Naive B cell (primary cell): ENCODE results near the gene UBR1. TPM values are rescaled to one million over a fixed set of nuclear protein-coding genes. Genes with fewer than 3 reads are reported as not detected.
"Not testable (repeated sequence)": the region's sequence is repeated elsewhere in the genome, so short reads cannot be mapped to it uniquely, and the experiment has no call there.

Experiments used
- ATAC-seq, 2 donors: fragments of 150-1000 bp; cut with Tn5 transposase; 2 replicates each; pipeline ENCODE4 v1.10.0; 2021; ENCODE audit warnings: low read depth in 2 of 2, mild to moderate bottlenecking in 2 of 2, moderate library complexity in 2 of 2
- DNase-seq: peaks from one replicate; pipeline ENCODE4 v3.0.0; 2022
- H3K27ac Mint-ChIP-seq, 6 donors: one replicate each; pipeline ENCODE4 v1.8.0; 2020 to 2022; ENCODE audit warnings: mild to moderate bottlenecking in 6 of 6, mixed read lengths in 6 of 6, moderate library complexity in 5 of 6, inconsistent platforms in 2 of 6
- H3K27me3 Mint-ChIP-seq, 3 donors: one replicate each; pipeline ENCODE4 v1.8.0; 2021 to 2022; ENCODE audit warnings: mixed read lengths in 3 of 3, mild to moderate bottlenecking in 1 of 3
- H3K36me3 Mint-ChIP-seq, 2 donors: one replicate each; pipeline ENCODE4 v1.8.0; 2020 to 2022; ENCODE audit warnings: mixed read lengths in 2 of 2, inconsistent platforms in 1 of 2, mild to moderate bottlenecking in 1 of 2
- H3K4me1 Mint-ChIP-seq, 3 donors: one replicate each; pipeline ENCODE4 v1.8.0; 2020 to 2022; ENCODE audit warnings: mixed read lengths in 3 of 3, inconsistent platforms in 1 of 3, mild to moderate bottlenecking in 1 of 3, moderate library complexity in 1 of 3
- H3K4me3 Mint-ChIP-seq, 8 donors: one replicate each; pipeline ENCODE4 v1.8.0; 2020 to 2022; ENCODE audit warnings: mild to moderate bottlenecking in 8 of 8, mixed read lengths in 8 of 8, moderate library complexity in 8 of 8, inconsistent platforms in 2 of 8
- H3K9me3 Mint-ChIP-seq, 7 donors: one replicate each; pipeline ENCODE4 v1.8.0; 2020 to 2022; ENCODE audit warnings: mixed read lengths in 7 of 7, mild to moderate bottlenecking in 5 of 7, inconsistent platforms in 2 of 7, moderate library complexity in 1 of 7
- polyA plus RNA-seq, 6 donors: library from polyadenylated mRNA; unstranded; fragments of 300-500 nt; fragmentation: Illumina TruSeq; gene quantifications; one replicate each; pipeline ENCODE4 v1.2.3, GENCODE V29; 2021; ENCODE audit warnings: low read depth in 6 of 6

The UBR1 gene
- polyA plus RNA-seq, 6 donors from 2014 or later, result 16.7 to 32.8 (median 20.5) TPM

GRCh38 chr15:42921342-42921731 is 184.5 kb downstream of the UBR1 start:
- Mint-ChIP-seq H3K36me3 (no peaks in the 10 kb centered on the region), H3K4me1 (peaks cover 25 to 28% (median 25%) of the 10 kb centered on the region in 3 donors)

GRCh38 chr15:42920519-42921341 is 185.1 kb downstream of the UBR1 start, which contains the start of gene TTBK2:
Gene TTBK2, minus strand, starts transcription at chr15:42920778. Its CDS starts 42,161 bp downstream, at chr15:42878617.
- H3K27ac Mint-ChIP-seq, result peak within 1 kb of the TSS; percentile 86 to 93 (median 90)
- H3K9me3 Mint-ChIP-seq, result peaks cover 0 to under 1% (median 0%) of the 10 kb centered on the region in 7 donors
- no peaks in the 10 kb centered on the region for H3K36me3 Mint-ChIP-seq
- H3K27me3 Mint-ChIP-seq, result no peaks in the 10 kb centered on the region
- peaks cover 31 to 34% (median 31%) of the 10 kb centered on the region in 3 donors for H3K4me1 Mint-ChIP-seq
- peak; percentile 97 for DNase-seq
- peak within 1 kb of the TSS; percentile 93 to 99 (median 97) for H3K4me3 Mint-ChIP-seq
- ATAC-seq, result peak; percentile 92 to 94

More at GRCh38 chr15:42921342-42921731, 184.5 kb downstream of the UBR1 start:
- ATAC-seq (peak in 1 of 2 donors; percentile 6), DNase-seq (peak; percentile 12)
- Mint-ChIP-seq H3K27ac (peak overlapping the region in 4 of 6 donors; percentile 89 to 93 (median 90)), H3K9me3 (no peaks in the 10 kb centered on the region), H3K4me3 (peak overlapping the region; percentile 93 to 99 (median 97)), H3K27me3 (no peaks in the 10 kb centered on the region)

GRCh38 chr15:42919799-42920518 is 185.9 kb downstream of the UBR1 start:
- Mint-ChIP-seq H3K27me3 (no peaks in the 10 kb centered on the region), H3K36me3 (no peaks in the 10 kb centered on the region), H3K27ac (peak overlapping the region; percentile 21 to 89 (median 62)), H3K9me3 (peaks cover 0 to 1% (median 0%) of the 10 kb centered on the region in 7 donors), H3K4me3 (peak overlapping the region; percentile 89 to 99 (median 97)), H3K4me1 (peaks cover 38 to 42% (median 38%) of the 10 kb centered on the region in 3 donors)
- DNase-seq, result peak; percentile 38
- peak; percentile 13 to 15 for ATAC-seq

GRCh38 chr15:42919308-42919707 is 186.5 kb downstream of the UBR1 start:
- Mint-ChIP-seq H3K27ac (peak overlapping the region; percentile 36 to 89 (median 70)), H3K27me3 (no peaks in the 10 kb centered on the region), H3K4me1 (peaks cover 42 to 45% (median 45%) of the 10 kb centered on the region in 3 donors), H3K36me3 (no peaks in the 10 kb centered on the region), H3K9me3 (peaks cover 0 to 1% (median 0%) of the 10 kb centered on the region in 7 donors), H3K4me3 (peak overlapping the region; percentile 89 to 99 (median 97))
- DNase-seq, result no peak
- ATAC-seq, result no peak

- ATAC-seq, result no peak
- peaks cover 42 to 53% (median 49%) of the 10 kb centered on the region in 3 donors for H3K4me1 Mint-ChIP-seq
- H3K9me3 Mint-ChIP-seq, result peaks cover 0 to 1% (median 0%) of the 10 kb centered on the region in 7 donors
- H3K27me3 Mint-ChIP-seq, result no peaks in the 10 kb centered on the region
- peak overlapping the region in 3 of 8 donors; percentile 14 to 20 (median 17) for H3K4me3 Mint-ChIP-seq
- H3K27ac Mint-ChIP-seq, result peak overlapping the region in 1 of 6 donors; percentile 37
- no peak for DNase-seq
- no peaks in the 10 kb centered on the region for H3K36me3 Mint-ChIP-seq
These were observed 187.8 kb downstream of the UBR1 start for GRCh38 chr15:42918047-42918446.

- H3K36me3 Mint-ChIP-seq, result no peaks in the 10 kb centered on the region
- peak overlapping the region in 2 of 8 donors; percentile 29 to 63 for H3K4me3 Mint-ChIP-seq
- H3K27ac Mint-ChIP-seq, result peak overlapping the region in 1 of 6 donors; percentile 74
- no peak for DNase-seq
- H3K9me3 Mint-ChIP-seq, result peaks cover 0 to 1% (median 0%) of the 10 kb centered on the region in 7 donors
- H3K27me3 Mint-ChIP-seq, result no peaks in the 10 kb centered on the region
- peaks cover 36 to 53% (median 43%) of the 10 kb centered on the region in 3 donors for H3K4me1 Mint-ChIP-seq
- no peak for ATAC-seq
These were observed 190.1 kb downstream of the UBR1 start for GRCh38 chr15:42915654-42916315.

GRCh38 chr15:42914728-42915497 is 190.9 kb downstream of the UBR1 start:
- H3K36me3 Mint-ChIP-seq, result no peaks in the 10 kb centered on the region
- peak overlapping the region in 1 of 8 donors; percentile 63 for H3K4me3 Mint-ChIP-seq
- ATAC-seq (no peak), DNase-seq (no peak)
- peaks cover 0 to 1% (median 0%) of the 10 kb centered on the region in 7 donors for H3K9me3 Mint-ChIP-seq
- H3K27me3 Mint-ChIP-seq, result no peaks in the 10 kb centered on the region
- H3K4me1 Mint-ChIP-seq, result peaks cover 33 to 59% (median 40%) of the 10 kb centered on the region in 3 donors
- H3K27ac Mint-ChIP-seq, result peak overlapping the region in 1 of 6 donors; percentile 74

- H3K4me1 Mint-ChIP-seq, result peaks cover 23 to 46% (median 29%) of the 10 kb centered on the region in 3 donors
- no peak for DNase-seq
- no peak overlapping the region for H3K4me3 Mint-ChIP-seq
- H3K27ac Mint-ChIP-seq, result peak overlapping the region in 1 of 6 donors; percentile 30
- H3K36me3 Mint-ChIP-seq, result peaks cover 0 to 3% of the 10 kb centered on the region in 2 donors
- H3K9me3 Mint-ChIP-seq, result peaks cover 0 to 1% (median 0%) of the 10 kb centered on the region in 7 donors
- ATAC-seq, result no peak
- no peaks in the 10 kb centered on the region for H3K27me3 Mint-ChIP-seq
These were observed 194.7 kb downstream of the UBR1 start for GRCh38 chr15:42911058-42911592.

GRCh38 chr15:42908538-42908937 is 197.3 kb downstream of the UBR1 start:
- Mint-ChIP-seq H3K4me1 (peaks cover 10 to 26% (median 19%) of the 10 kb centered on the region in 3 donors), H3K4me3 (no peak overlapping the region), H3K27me3 (no peaks in the 10 kb centered on the region), H3K36me3 (peaks cover 0 to 3% of the 10 kb centered on the region in 2 donors), H3K9me3 (no peaks in the 10 kb centered on the region), H3K27ac (no peak overlapping the region)
- DNase-seq (no peak), ATAC-seq (no peak)

GRCh38 chr15:42903388-42904324 is 202.2 kb downstream of the UBR1 start:
- Mint-ChIP-seq H3K4me1 (peaks cover 12 to 14% (median 14%) of the 10 kb centered on the region in 3 donors), H3K36me3 (peaks cover 0 to 3% of the 10 kb centered on the region in 2 donors), H3K9me3 (no peaks in the 10 kb centered on the region), H3K4me3 (no peak overlapping the region), H3K27me3 (no peaks in the 10 kb centered on the region), H3K27ac (no peak overlapping the region)
- ATAC-seq, result no peak
- no peak for DNase-seq

GRCh38 chr15:42893911-42894310 is 211.9 kb downstream of the UBR1 start:
- DNase-seq, H3K27ac Mint-ChIP-seq, H3K27me3 Mint-ChIP-seq, H3K36me3 Mint-ChIP-seq, ATAC-seq: not testable (repeated sequence)
- peaks cover 0 to 12% (median 8%) of the 10 kb centered on the region in 3 donors for H3K4me1 Mint-ChIP-seq
- H3K4me3 Mint-ChIP-seq, result peak overlapping the region in 1 of 8 donors; percentile 25
- H3K9me3 Mint-ChIP-seq, result peaks cover 3 to 20% (median 14%) of the 10 kb centered on the region in 7 donors
